CD4-positive, alpha-beta memory T cell (primary cell): ENCODE data around the gene NKD1. TPM values are rescaled to one million over a fixed set of nuclear protein-coding genes. Genes with fewer than 3 reads are reported as not detected.
A peak's percentile ranks its signal among the peaks of the same experiment; 100 is the strongest.

Source experiments
- CTCF ChIA-PET: fragments of 350-600 bp; sonication (Branson Sonifier 250); formaldehyde crosslinking; loops from one replicate; lab custom pipeline; 2021; ENCODE audit warnings: inconsistent platforms; ENCODE audit not compliant: partially characterized antibody; lab: Charles Lee
- POLR2A ChIA-PET: fragments of 350-600 bp; sonication (Branson Sonifier 250); formaldehyde crosslinking; loops from one replicate; lab custom pipeline; 2021; ENCODE audit not compliant: partially characterized antibody; lab: Charles Lee
- DNase-seq, 5 donors: peaks; one replicate each; pipeline versions ENCODE4 v3.0.0 to v3.0.0-alpha.2; 2020 to 2022; ENCODE audit warnings: mixed read lengths in 1 of 5
- H3K27ac ChIP-seq: one replicate; pipeline ENCODE4 v1.7.0; 2013; ENCODE audit warnings: low read depth, low read length
- H3K27me3 ChIP-seq: 2 replicates; pipeline ENCODE4 v1.7.0; 2013; ENCODE audit warnings: mild to moderate bottlenecking, low read length, moderate library complexity; ENCODE audit not compliant: insufficient read depth
- H3K36me3 ChIP-seq: 2 replicates; pipeline ENCODE4 v1.7.0; 2013; ENCODE audit warnings: mild to moderate bottlenecking, low read length, moderate library complexity; ENCODE audit not compliant: insufficient read depth
- H3K4me1 ChIP-seq: 2 replicates; pipeline ENCODE4 v1.7.0; 2013; ENCODE audit warnings: mild to moderate bottlenecking, low read length, moderate library complexity; ENCODE audit not compliant: insufficient read depth
- H3K4me3 ChIP-seq, 2 donors: one replicate each; pipeline ENCODE4 v1.7.0; 2013; ENCODE audit warnings: low read length in 2 of 2, mild to moderate bottlenecking in 1 of 2
- H3K9me3 ChIP-seq, 2 donors: one replicate each; pipeline ENCODE4 v1.7.0; 2013; ENCODE audit warnings: low read length in 2 of 2, control low read depth in 1 of 2; ENCODE audit not compliant: control insufficient read depth in 1 of 2
- H3K27ac Mint-ChIP-seq, 7 donors: one replicate each; pipeline ENCODE4 v1.8.0; 2020 to 2021; ENCODE audit warnings: mixed read lengths in 7 of 7, mild to moderate bottlenecking in 6 of 7, inconsistent platforms in 3 of 7, moderate library complexity in 3 of 7
- H3K27me3 Mint-ChIP-seq, 2 donors: one replicate each; pipeline ENCODE4 v1.8.0; 2020 to 2021; ENCODE audit warnings: mixed read lengths in 2 of 2
- H3K36me3 Mint-ChIP-seq, 2 donors: one replicate each; pipeline ENCODE4 v1.8.0; 2020 to 2021; ENCODE audit warnings: mixed read lengths in 2 of 2, inconsistent platforms in 1 of 2, mild to moderate bottlenecking in 1 of 2
- H3K4me1 Mint-ChIP-seq, 4 donors: one replicate each; pipeline ENCODE4 v1.8.0; 2020 to 2021; ENCODE audit warnings: mixed read lengths in 4 of 4, mild to moderate bottlenecking in 1 of 4
- H3K4me3 Mint-ChIP-seq, 8 donors: one replicate each; pipeline ENCODE4 v1.8.0; 2020 to 2021; ENCODE audit warnings: mixed read lengths in 8 of 8, mild to moderate bottlenecking in 7 of 8, moderate library complexity in 6 of 8, inconsistent platforms in 3 of 8
- H3K9me3 Mint-ChIP-seq, 8 donors: one replicate each; pipeline ENCODE4 v1.8.0; 2020 to 2021; ENCODE audit warnings: mixed read lengths in 8 of 8, mild to moderate bottlenecking in 5 of 8, inconsistent platforms in 3 of 8, moderate library complexity in 1 of 8
- intact Hi-C: fragments of 100-400 bp; cut with micrococcal nuclease; formaldehyde crosslinking; loops from one replicate; pipeline ENCODE4 v1.15.1; 2023
- polyA plus RNA-seq, 2 donors: library from polyadenylated mRNA; unstranded; fragments of 300-500 nt; fragmentation: Illumina TruSeq; gene quantifications; one replicate each; pipeline ENCODE4 v1.2.3, GENCODE V29; 2021
- total RNA-seq, 2 experiments: library from RNA; stranded (reverse); gene quantifications; one replicate each; pipeline ENCODE4 v1.2.3, GENCODE V29; 2021

The NKD1 gene
- total and polyA plus RNA-seq, 4 experiments from 2014 or later, result 0.48 to 4.6 (median 3.8) TPM; not detected in 1

GRCh38 chr16:50598936-50599361 is 50.8 kb downstream of the NKD1 start:
- no peak for DNase-seq
- no peaks in the 10 kb centered on the region for H3K36me3 ChIP-seq
- H3K27ac Mint-ChIP-seq, result peak overlapping the region in 1 of 7 donors; percentile 52
- H3K9me3 ChIP-seq, result no peaks in the 10 kb centered on the region
- H3K27me3 ChIP-seq, result no peaks in the 10 kb centered on the region
- intact Hi-C loops, result no loop called here
- H3K4me3 Mint-ChIP-seq, result no peak overlapping the region
- no peaks in the 10 kb centered on the region for H3K27me3 Mint-ChIP-seq
- ChIA-PET POLR2A (no interaction called here), CTCF (interaction anchor here (0.5 kb wide), 1 partner anchor 245 kb away, joined by 4 read pairs; no protein-coding TSS in a partner anchor)
- H3K9me3 Mint-ChIP-seq, result no peaks in the 10 kb centered on the region
- no peaks in the 10 kb centered on the region for H3K36me3 Mint-ChIP-seq
- H3K4me1 Mint-ChIP-seq, result peaks cover 19 to 41% (median 29%) of the 10 kb centered on the region in 4 donors
- H3K4me3 ChIP-seq, result no peak overlapping the region
- H3K4me1 ChIP-seq, result peaks cover 37% of the 10 kb centered on the region
- H3K27ac ChIP-seq, result no peak overlapping the region

GRCh38 chr16:50599494-50599893 is 51.3 kb downstream of the NKD1 start:
- no peaks in the 10 kb centered on the region for H3K27me3 Mint-ChIP-seq
- H3K4me3 Mint-ChIP-seq, result no peak overlapping the region
- H3K27ac Mint-ChIP-seq, result peak overlapping the region in 1 of 7 donors; percentile 17
- no peaks in the 10 kb centered on the region for H3K9me3 Mint-ChIP-seq
- ChIA-PET POLR2A (no interaction called here), CTCF (interaction anchor here (0.5 kb wide), 1 partner anchor 246 kb away, joined by 4 read pairs; no protein-coding TSS in a partner anchor)
- no peak overlapping the region for H3K4me3 ChIP-seq
- peaks cover 37% of the 10 kb centered on the region for H3K4me1 ChIP-seq
- no peaks in the 10 kb centered on the region for H3K36me3 ChIP-seq
- H3K4me1 Mint-ChIP-seq, result peaks cover 19 to 45% (median 32%) of the 10 kb centered on the region in 4 donors
- H3K9me3 ChIP-seq, result no peaks in the 10 kb centered on the region
- H3K36me3 Mint-ChIP-seq, result no peaks in the 10 kb centered on the region
- H3K27ac ChIP-seq, result no peak overlapping the region
- no peaks in the 10 kb centered on the region for H3K27me3 ChIP-seq
- intact Hi-C loops, result no loop called here
- DNase-seq, result no peak

- peak overlapping the region in 3 of 7 donors; percentile 8 to 68 (median 42) for H3K27ac Mint-ChIP-seq
- peaks cover 19 to 49% (median 33%) of the 10 kb centered on the region in 4 donors for H3K4me1 Mint-ChIP-seq
- H3K9me3 Mint-ChIP-seq, result no peaks in the 10 kb centered on the region
Observed at GRCh38 chr16:50600582-50601283, 52.5 kb downstream of the NKD1 start.

GRCh38 chr16:50601341-50601740 is 53.1 kb downstream of the NKD1 start:
- Histone ChIP-seq H3K4me3 (no peak overlapping the region), H3K27ac (no peak overlapping the region), H3K27me3 (no peaks in the 10 kb centered on the region), H3K4me1 (peaks cover 37% of the 10 kb centered on the region), H3K36me3 (no peaks in the 10 kb centered on the region), H3K9me3 (no peaks in the 10 kb centered on the region)
- no peak for DNase-seq
- Mint-ChIP-seq H3K4me1 (peaks cover 19 to 49% (median 33%) of the 10 kb centered on the region in 4 donors), H3K27me3 (no peaks in the 10 kb centered on the region), H3K27ac (no peak overlapping the region), H3K36me3 (no peaks in the 10 kb centered on the region), H3K9me3 (no peaks in the 10 kb centered on the region), H3K4me3 (no peak overlapping the region)
- intact Hi-C loops, result loop anchor here (5.0 kb wide), 1 partner anchor 54 kb away; the partner anchor contains the start of gene NKD1
- ChIA-PET CTCF (interaction anchor here (0.6 kb wide), 1 partner anchor 25 kb away, joined by 4 read pairs; no protein-coding TSS in a partner anchor), POLR2A (interaction anchor here (1.0 to 1.1 kb wide), 2 partner anchors 13 to 54 kb away, joined by 3 to 4 read pairs; partner anchors contain the start of gene NKD1)

More at GRCh38 chr16:50600582-50601283, 52.5 kb downstream of the NKD1 start:
- Histone ChIP-seq H3K27me3 (no peaks in the 10 kb centered on the region), H3K27ac (no peak overlapping the region), H3K36me3 (no peaks in the 10 kb centered on the region), H3K9me3 (no peaks in the 10 kb centered on the region), H3K4me3 (no peak overlapping the region), H3K4me1 (peaks cover 37% of the 10 kb centered on the region)
- ChIA-PET CTCF (interaction anchor here (0.6 kb wide), 1 partner anchor 26 kb away, joined by 4 read pairs; no protein-coding TSS in a partner anchor), POLR2A (no interaction called here)
- Mint-ChIP-seq H3K4me3 (peak overlapping the region in 2 of 8 donors; percentile 9 to 13), H3K27me3 (no peaks in the 10 kb centered on the region), H3K36me3 (no peaks in the 10 kb centered on the region)
- no peak for DNase-seq
- intact Hi-C loops, result loop anchor here (5.0 kb wide), 1 partner anchor 53 kb away; the partner anchor contains the start of gene NKD1

GRCh38 chr16:50602126-50602525 is 53.9 kb downstream of the NKD1 start:
- Histone ChIP-seq H3K4me1 (peaks cover 37% of the 10 kb centered on the region), H3K4me3 (no peak overlapping the region), H3K27me3 (no peaks in the 10 kb centered on the region), H3K9me3 (no peaks in the 10 kb centered on the region), H3K36me3 (no peaks in the 10 kb centered on the region), H3K27ac (no peak overlapping the region)
- Mint-ChIP-seq H3K4me1 (peaks cover 19 to 42% (median 32%) of the 10 kb centered on the region in 4 donors), H3K4me3 (peak overlapping the region; percentile 17 to 80 (median 54)), H3K9me3 (no peaks in the 10 kb centered on the region), H3K36me3 (no peaks in the 10 kb centered on the region), H3K27me3 (no peaks in the 10 kb centered on the region), H3K27ac (peak overlapping the region; percentile 33 to 94 (median 83))
- DNase-seq, result no peak
- CTCF ChIA-PET, result no interaction called here
- POLR2A ChIA-PET, result interaction anchor here (1.0 to 1.1 kb wide), 2 partner anchors 14 to 55 kb away, joined by 3 to 4 read pairs; partner anchors contain the start of gene NKD1
- intact Hi-C loops, result loop anchor here (2.0 to 5.0 kb wide), 2 partner anchors 13 to 55 kb away; partner anchors contain the start of gene NKD1

GRCh38 chr16:50602531-50603205 is 54.5 kb downstream of the NKD1 start:
- ChIA-PET CTCF (no interaction called here), POLR2A (interaction anchor here (0.7 to 1.1 kb wide), 3 partner anchors 13 to 55 kb away, joined by 3 to 4 read pairs (median 4); partner anchors contain the start of gene NKD1)
- Histone ChIP-seq H3K36me3 (no peaks in the 10 kb centered on the region), H3K27me3 (no peaks in the 10 kb centered on the region), H3K27ac (no peak overlapping the region), H3K4me1 (peaks cover 37% of the 10 kb centered on the region), H3K4me3 (no peak overlapping the region), H3K9me3 (no peaks in the 10 kb centered on the region)
- DNase-seq, result peak; percentile 51 to 84 (median 58)
- peak overlapping the region; percentile 33 to 94 (median 83) for H3K27ac Mint-ChIP-seq
- no peaks in the 10 kb centered on the region for H3K9me3 Mint-ChIP-seq
- H3K4me3 Mint-ChIP-seq, result peak overlapping the region; percentile 17 to 80 (median 54)
- no peaks in the 10 kb centered on the region for H3K36me3 Mint-ChIP-seq
- no peaks in the 10 kb centered on the region for H3K27me3 Mint-ChIP-seq
- H3K4me1 Mint-ChIP-seq, result peaks cover 19 to 42% (median 32%) of the 10 kb centered on the region in 4 donors
- intact Hi-C loops, result loop anchor here (2.0 to 5.0 kb wide), 2 partner anchors 14 to 55 kb away; partner anchors contain the start of gene NKD1
